ENCODE results near the gene UBA7. TPM values are rescaled to one million over a fixed set of nuclear protein-coding genes. Genes with fewer than 3 reads are reported as not detected.

Gene UBA7
- total RNA-seq, 2 experiments from 2014 or later: 93.5 to 97.7 TPM

Small RNA genes lying within 50 kb of the gene (microRNA-seq; reads per million reads assigned to microRNA genes)
- not detected for gene MIR5193 (ENCODE audit: borderline microRNAs expressed, borderline replicate concordance)

Other genes starting within 250 kb of the UBA7 start
- gene APEH, start 139.6 kb downstream of the UBA7 start, total RNA-seq: 100 to 1,000 TPM; 120 to 122 TPM
- gene MST1, start 124.5 kb downstream of the UBA7 start, total RNA-seq: 10 to 100 TPM; 10.7 to 13.1 TPM
- 10 to 100 TPM; 20.3 to 21.5 TPM for gene RNF123, start 124.4 kb downstream of the UBA7 start, total RNA-seq
- gene AMIGO3, start 94.3 kb downstream of the UBA7 start, total RNA-seq: not detected
- 10 to 100 TPM; 25.6 to 27.4 TPM for gene GMPPB, start 90.0 kb downstream of the UBA7 start, total RNA-seq
- gene IP6K1, start 27.4 kb downstream of the UBA7 start, total RNA-seq: 10 to 100 TPM; 18.3 to 20.3 TPM
- gene CDHR4, start 14.1 kb downstream of the UBA7 start, total RNA-seq: not detected
- gene INKA1, start 10.7 kb downstream of the UBA7 start, total RNA-seq: under 1 TPM; 0.33 to 0.37 TPM
- gene TRAIP, start 42.6 kb upstream of the UBA7 start, total RNA-seq: 10 to 100 TPM; 21.5 to 25.7 TPM
- under 1 TPM; 0.69 to 0.86 TPM for gene CAMKV, start 56.0 kb upstream of the UBA7 start, total RNA-seq
- under 1 TPM; 0.27 to 0.41 TPM for gene MST1R, start 89.9 kb upstream of the UBA7 start, total RNA-seq
- 1 to 10 TPM; 5.4 to 5.9 TPM for gene MON1A, start 115.9 kb upstream of the UBA7 start, total RNA-seq
- gene RBM6, start 126.2 kb upstream of the UBA7 start, total RNA-seq: 10 to 100 TPM; 89.1 to 98.2 TPM